GM19239 (cell line): ENCODE results near the gene ADRB1.

Experiments
- DNase-seq: peaks from one replicate; pipeline ENCODE4 v3.0.0; 2011; ENCODE audit warnings: low spot score; ENCODE audit not compliant: insufficient read length
- FAIRE-seq: peaks from 2 replicates; lab custom pipeline; 2011; peaks lifted over from hg19 to GRCh38; lab: Jason Lieb, UNC

ADRB1 gene

GRCh38 chr10:114025611-114026130 is 18.0 kb upstream of the ADRB1 start:
- DNase-seq (no peak), FAIRE-seq (no peak)

- FAIRE-seq (peak; percentile 68), DNase-seq (no peak)
Measured at GRCh38 chr10:114026189-114027040, 17.3 kb upstream of the ADRB1 start.

- no peak for DNase-seq
Measured at GRCh38 chr10:114027041-114027394, 16.6 kb upstream of the ADRB1 start.

GRCh38 chr10:114027951-114028350 is 15.7 kb upstream of the ADRB1 start:
- DNase-seq (no peak), FAIRE-seq (no peak)

More at GRCh38 chr10:114027041-114027394, 16.6 kb upstream of the ADRB1 start:
- FAIRE-seq: no peak

- DNase-seq (no peak), FAIRE-seq (no peak)
Measured at GRCh38 chr10:114028425-114028824, 15.2 kb upstream of the ADRB1 start.

- DNase-seq (no peak), FAIRE-seq (no peak)
Measured at GRCh38 chr10:114029655-114030054, 14.0 kb upstream of the ADRB1 start.

GRCh38 chr10:114030140-114030539 is 13.5 kb upstream of the ADRB1 start:
- DNase-seq (no peak), FAIRE-seq (no peak)

- DNase-seq: no peak
- peak; percentile 72 for FAIRE-seq
Measured at GRCh38 chr10:114031073-114031972, 12.3 kb upstream of the ADRB1 start.

- DNase-seq (no peak), FAIRE-seq (no peak)
Measured at GRCh38 chr10:114033566-114033965, 10.1 kb upstream of the ADRB1 start.

- FAIRE-seq (no peak), DNase-seq (no peak)
Measured at GRCh38 chr10:114034923-114035645, 8.6 kb upstream of the ADRB1 start.

- DNase-seq (no peak), FAIRE-seq (peak; percentile 51)
Measured at GRCh38 chr10:114035791-114036190, 7.9 kb upstream of the ADRB1 start.

- FAIRE-seq: no peak
- no peak for DNase-seq
Measured at GRCh38 chr10:114038819-114039218, 4.8 kb upstream of the ADRB1 start.

- no peak for FAIRE-seq
- no peak for DNase-seq
Measured at GRCh38 chr10:114041166-114041565, 2.5 kb upstream of the ADRB1 start.

- peak; percentile 58 for DNase-seq
Measured at GRCh38 chr10:114042895-114043531, 653 bp upstream of the ADRB1 start.

GRCh38 chr10:114044247-114045135 is 825 bp downstream of the ADRB1 start:
- DNase-seq: peak; percentile 12
- no peak for FAIRE-seq

More at GRCh38 chr10:114042895-114043531, 653 bp upstream of the ADRB1 start:
- peak; percentile 80 for FAIRE-seq

- FAIRE-seq (no peak), DNase-seq (peak; percentile 53)
Measured at GRCh38 chr10:114045136-114046086, 1.7 kb downstream of the ADRB1 start.

GRCh38 chr10:114046087-114046458 is 2.4 kb downstream of the ADRB1 start:
- no peak for FAIRE-seq
- no peak for DNase-seq

- FAIRE-seq: no peak
Measured at GRCh38 chr10:114048472-114048871, 4.8 kb downstream of the ADRB1 start.

More at GRCh38 chr10:114048472-114048871, 4.8 kb downstream of the ADRB1 start:
- no peak for DNase-seq
